Endometrial microvascular endothelial cells (primary cell): ENCODE measurements around the gene EOLA1. TPM values are rescaled to one million over a fixed set of nuclear protein-coding genes. Genes with fewer than 3 reads are reported as not detected.
"Not testable (repeated sequence)": the region's sequence is repeated elsewhere in the genome, so short reads cannot be mapped to it uniquely, and the experiment has no call there.

Source experiments
- in situ Hi-C: cut with HindIII; loops from 2 replicates; pipeline ENCODE4 v1.10.0; 2017; ENCODE audit warnings: low sequenced_read_pairs, low pct_unique_long_range_greater_than_20kb; ENCODE audit errors: inconsistent ontology term
- total RNA-seq: library from RNA; depleted of rRNA; stranded (reverse); fragments of >200 nt; gene quantifications from one replicate; pipeline ENCODE4 v1.2.3, GENCODE V29; 2015; ENCODE audit errors: inconsistent ontology term

The EOLA1 gene
- total RNA-seq, 1 donor from 2014 or later = 5.7 TPM

GRCh38 chrX:149572743-149573142 lies 31.9 kb downstream of the EOLA1 start:
- in situ Hi-C loops = no loop called here

GRCh38 chrX:149573456-149573855 lies 32.6 kb downstream of the EOLA1 start:
- in situ Hi-C loops = not testable (repeated sequence)

- in situ Hi-C loops = not testable (repeated sequence)
These were observed 44.8 kb downstream of the EOLA1 start for GRCh38 chrX:149585631-149586030.

GRCh38 chrX:149587359-149587758 lies 46.5 kb downstream of the EOLA1 start, which contains the start of gene MAGEA9B:
MAGEA9B (minus strand) TSS chrX:149587459; CDS start chrX:149583179, 4,280 bp downstream.
- in situ Hi-C loops = not testable (repeated sequence)

- in situ Hi-C loops = not testable (repeated sequence)
These were observed 50.2 kb downstream of the EOLA1 start for GRCh38 chrX:149590993-149591392.

- in situ Hi-C loops = not testable (repeated sequence)
These were observed 54.4 kb downstream of the EOLA1 start, which contains the start of gene HSFX2 for GRCh38 chrX:149595214-149595613. HSFX2 (minus strand) TSS chrX:149595314; CDS start chrX:149594700, 614 bp downstream.

GRCh38 chrX:149595943-149596342 lies 55.1 kb downstream of the EOLA1 start:
- in situ Hi-C loops = not testable (repeated sequence)

Other genes with a start within 250 kb of the EOLA1 start
- 33.8 TPM for gene IDS, start 35.7 kb upstream of the EOLA1 start, total RNA-seq
- not detected for gene HSFX3, start 8.9 kb downstream of the EOLA1 start, total RNA-seq
- gene MAGEA9B, start 46.4 kb downstream of the EOLA1 start, total RNA-seq = not detected
- gene HSFX2, start 54.3 kb downstream of the EOLA1 start, total RNA-seq = 1.9 TPM
- gene TMEM185A, start 90.8 kb downstream of the EOLA1 start, total RNA-seq = 11.8 TPM
- gene MAGEA11, start 171.0 kb downstream of the EOLA1 start, total RNA-seq = not detected
- not detected for gene HSFX1, start 233.1 kb downstream of the EOLA1 start, total RNA-seq
- gene MAGEA9, start 240.9 kb downstream of the EOLA1 start, total RNA-seq = not detected